Cardiac muscle cell (in vitro differentiated cells and primary cell): ENCODE data around the gene DNAJC17. TPM values are rescaled to one million over a fixed set of nuclear protein-coding genes. Genes with fewer than 3 reads are reported as not detected.

Source experiments
- DNase-seq, 2 donors: peaks; one replicate each; pipeline versions ENCODE4 v3.0.0 to v3.0.0-alpha.2; 2010 to 2017; ENCODE audit warnings: low read depth in 1 of 2, low spot score in 1 of 2
- H3K27ac ChIP-seq: fragments of 200-600 bp; sonication (generic); 2 replicates; pipeline ENCODE4 v1.5.1; 2016
- H3K27me3 ChIP-seq: fragments of 200-600 bp; sonication (generic); 2 replicates; pipeline ENCODE4 v1.6.0; 2016; ENCODE audit warnings: control low read depth
- H3K36me3 ChIP-seq: fragments of 200-600 bp; sonication (generic); 2 replicates; pipeline ENCODE4 v1.5.1; 2016; ENCODE audit warnings: control low read depth
- H3K4me1 ChIP-seq: fragments of 200-600 bp; sonication (generic); 2 replicates; pipeline ENCODE4 v1.8.1; 2017; ENCODE audit warnings: low read depth, mild to moderate bottlenecking, mixed run types
- H3K4me3 ChIP-seq: fragments of 200-600 bp; sonication (generic); 2 replicates; pipeline ENCODE4 v1.5.1; 2016; ENCODE audit warnings: mild to moderate bottlenecking
- H3K9me3 ChIP-seq: fragments of 200-600 bp; sonication (generic); 2 replicates; pipeline ENCODE4 v1.5.1; 2017; ENCODE audit warnings: low read depth, mild to moderate bottlenecking, control low read depth
- polyA plus RNA-seq: library from polyadenylated mRNA; unstranded; fragments of >200 nt; fragmentation: Nextera tagmentation; extraction: Ambion mirVana; gene quantifications from 2 replicates; pipeline ENCODE4 v1.2.1, GENCODE V29; 2016
- total RNA-seq: library from RNA; depleted of rRNA; stranded (reverse); fragments of >200 nt; gene quantifications from 2 replicates; pipeline ENCODE4 v1.2.3, GENCODE V29; 2016
- TF ChIP-seq, protein P1 (sequence below): IDR thresholded peaks from 2 replicates; pipeline ENCODE4 v1.5.1; 2012; ENCODE audit warnings: low read depth, mild to moderate bottlenecking, low read length

DNAJC17 gene
- total and polyA plus RNA-seq, 2 experiments from 2014 or later = 57.2 to 58.2 TPM

DNA sequence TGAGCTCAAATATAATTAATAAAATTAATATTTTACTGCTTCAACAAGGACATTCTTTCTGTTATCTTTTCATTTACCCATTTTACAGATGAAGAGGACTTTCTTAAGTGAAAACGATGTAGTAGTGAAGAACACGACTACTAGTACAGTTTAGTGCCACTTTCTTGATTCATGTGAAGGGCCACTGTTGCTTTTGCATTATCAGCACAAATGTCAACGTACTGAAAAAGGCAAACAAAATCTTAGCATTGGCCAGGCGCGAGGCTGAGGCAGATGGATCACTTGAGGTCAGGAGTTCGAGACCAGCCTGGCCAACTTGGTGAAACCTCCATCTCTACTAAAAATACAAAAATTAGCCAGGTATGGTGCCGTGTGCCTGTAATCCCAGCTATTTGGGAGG is 11.8 kb upstream of the DNAJC17 start:
- DNase-seq = no peak
- no peak overlapping the region for H3K4me3 ChIP-seq
- no peaks in the 10 kb centered on the region for H3K27me3 ChIP-seq

DNA sequence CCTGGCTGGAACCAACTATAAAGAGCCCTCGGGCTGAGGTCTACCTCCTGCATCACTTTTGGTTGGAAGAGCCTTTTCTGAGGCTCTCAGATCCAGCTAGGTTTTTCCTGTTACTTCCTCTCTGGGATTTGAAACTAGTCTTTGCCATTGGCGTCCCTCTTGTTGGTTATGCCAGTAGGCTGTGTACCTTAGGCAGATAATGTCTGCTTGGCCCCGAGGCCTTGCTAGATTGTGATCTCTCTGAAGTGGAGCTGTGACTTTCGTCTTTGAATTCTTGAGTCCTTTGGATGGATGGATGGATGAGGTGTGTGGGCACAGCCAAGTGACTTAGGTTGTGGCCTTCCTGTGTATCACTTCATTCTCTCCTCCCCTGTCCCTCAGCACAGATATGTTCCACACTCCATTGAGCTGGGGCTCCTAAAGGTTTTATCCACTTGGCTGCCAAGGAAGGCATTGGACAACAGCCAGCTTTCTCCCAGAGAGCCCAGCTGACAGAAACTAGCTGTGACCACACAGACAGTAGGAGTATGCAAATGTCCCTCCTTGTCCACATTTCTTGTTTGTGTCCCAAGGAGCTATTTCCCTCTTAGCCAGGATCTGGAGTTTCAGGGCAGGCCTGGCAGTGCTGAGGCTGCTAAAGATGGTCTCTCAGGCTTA is 7.9 kb upstream of the DNAJC17 start:
- no peak overlapping the region for H3K4me3 ChIP-seq
- H3K27ac ChIP-seq = no peak overlapping the region
- H3K27me3 ChIP-seq = no peaks in the 10 kb centered on the region
- DNase-seq = peak; percentile 47 to 75
- no peaks in the 10 kb centered on the region for H3K4me1 ChIP-seq
- no peaks in the 10 kb centered on the region for H3K9me3 ChIP-seq
- no peaks in the 10 kb centered on the region for H3K36me3 ChIP-seq
- TF ChIP-seq, protein P1, sequence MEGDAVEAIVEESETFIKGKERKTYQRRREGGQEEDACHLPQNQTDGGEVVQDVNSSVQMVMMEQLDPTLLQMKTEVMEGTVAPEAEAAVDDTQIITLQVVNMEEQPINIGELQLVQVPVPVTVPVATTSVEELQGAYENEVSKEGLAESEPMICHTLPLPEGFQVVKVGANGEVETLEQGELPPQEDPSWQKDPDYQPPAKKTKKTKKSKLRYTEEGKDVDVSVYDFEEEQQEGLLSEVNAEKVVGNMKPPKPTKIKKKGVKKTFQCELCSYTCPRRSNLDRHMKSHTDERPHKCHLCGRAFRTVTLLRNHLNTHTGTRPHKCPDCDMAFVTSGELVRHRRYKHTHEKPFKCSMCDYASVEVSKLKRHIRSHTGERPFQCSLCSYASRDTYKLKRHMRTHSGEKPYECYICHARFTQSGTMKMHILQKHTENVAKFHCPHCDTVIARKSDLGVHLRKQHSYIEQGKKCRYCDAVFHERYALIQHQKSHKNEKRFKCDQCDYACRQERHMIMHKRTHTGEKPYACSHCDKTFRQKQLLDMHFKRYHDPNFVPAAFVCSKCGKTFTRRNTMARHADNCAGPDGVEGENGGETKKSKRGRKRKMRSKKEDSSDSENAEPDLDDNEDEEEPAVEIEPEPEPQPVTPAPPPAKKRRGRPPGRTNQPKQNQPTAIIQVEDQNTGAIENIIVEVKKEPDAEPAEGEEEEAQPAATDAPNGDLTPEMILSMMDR = no peak

More for the DNA sequence above, 11.8 kb upstream of the DNAJC17 start:
- H3K36me3 ChIP-seq = no peaks in the 10 kb centered on the region
- peaks cover 1% of the 10 kb centered on the region for H3K4me1 ChIP-seq
- H3K27ac ChIP-seq = no peak overlapping the region
- H3K9me3 ChIP-seq = no peaks in the 10 kb centered on the region
- TF ChIP-seq, protein P1 = no peak

DNA sequence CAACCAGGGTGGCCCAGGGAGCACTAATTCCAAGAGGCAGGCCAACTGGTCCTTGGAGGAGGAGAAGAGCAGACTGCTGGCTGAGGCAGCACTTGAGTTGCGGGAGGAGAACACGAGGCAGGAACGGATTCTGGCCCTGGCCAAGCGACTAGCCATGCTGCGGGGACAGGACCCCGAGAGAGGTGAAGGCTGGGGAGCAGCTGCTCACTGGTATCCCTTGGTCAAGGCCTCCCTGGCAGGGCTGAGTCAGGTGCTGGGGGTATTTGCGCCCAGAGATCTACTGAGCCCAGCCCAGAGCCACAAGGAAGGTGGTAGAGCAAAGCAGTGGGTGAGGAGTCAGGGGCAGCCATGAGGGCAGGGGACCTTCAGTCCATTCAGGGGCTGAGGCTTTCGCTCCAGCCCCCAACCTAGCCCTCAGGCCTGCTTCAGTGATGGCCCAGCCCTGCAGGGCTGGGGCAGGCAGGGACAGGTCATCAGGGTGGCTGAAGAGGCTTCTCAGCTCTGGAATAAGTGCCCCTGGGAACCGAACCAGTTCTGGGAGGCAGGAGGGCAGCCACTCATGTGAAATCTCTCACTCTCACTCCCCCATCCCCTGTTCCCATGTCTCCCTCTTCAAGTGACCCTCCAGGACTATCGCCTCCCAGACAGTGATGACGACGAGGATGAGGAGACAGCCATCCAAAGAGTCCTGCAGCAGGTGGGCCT is 5.6 kb upstream of the DNAJC17 start:
- no peak overlapping the region for H3K4me3 ChIP-seq
- H3K36me3 ChIP-seq = no peaks in the 10 kb centered on the region
- no peak overlapping the region for H3K27ac ChIP-seq
- no peaks in the 10 kb centered on the region for H3K9me3 ChIP-seq
- TF ChIP-seq, protein P1 = no peak
- H3K27me3 ChIP-seq = no peaks in the 10 kb centered on the region
- DNase-seq = no peak
- H3K4me1 ChIP-seq = no peaks in the 10 kb centered on the region

DNA sequence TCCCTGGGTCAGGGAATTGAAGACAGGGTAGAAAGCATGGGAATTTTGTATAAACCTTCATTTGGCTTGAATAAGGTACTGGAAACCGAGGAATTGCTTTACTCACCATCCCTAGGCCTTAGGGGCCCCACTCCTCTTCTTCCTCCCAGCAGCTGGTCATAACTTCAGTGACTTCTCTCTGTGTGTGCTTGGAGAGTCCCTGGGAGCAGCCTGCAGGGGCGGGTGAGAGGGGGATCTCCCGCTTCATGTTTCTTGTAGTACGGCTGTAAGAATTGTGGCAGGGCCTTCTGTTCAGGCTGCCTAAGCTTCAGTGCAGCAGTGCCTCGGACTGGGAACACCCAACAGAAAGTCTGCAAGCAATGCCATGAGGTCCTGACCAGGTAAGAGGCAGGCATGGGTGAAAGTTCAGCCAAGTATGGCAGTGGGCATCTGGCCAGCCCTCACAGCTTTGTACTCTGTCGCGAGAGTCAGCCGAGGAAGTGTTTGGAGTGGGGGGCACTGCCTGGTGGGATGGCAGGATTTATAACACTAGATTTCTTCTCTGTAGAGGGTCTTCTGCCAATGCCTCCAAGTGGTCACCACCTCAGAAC is 1.7 kb upstream of the DNAJC17 start:
- Histone ChIP-seq H3K36me3 (no peaks in the 10 kb centered on the region), H3K27me3 (no peaks in the 10 kb centered on the region), H3K4me1 (peaks cover 5% of the 10 kb centered on the region), H3K27ac (no peak overlapping the region), H3K4me3 (no peak overlapping the region), H3K9me3 (no peaks in the 10 kb centered on the region)
- TF ChIP-seq, protein P1 = no peak
- no peak for DNase-seq

DNA sequence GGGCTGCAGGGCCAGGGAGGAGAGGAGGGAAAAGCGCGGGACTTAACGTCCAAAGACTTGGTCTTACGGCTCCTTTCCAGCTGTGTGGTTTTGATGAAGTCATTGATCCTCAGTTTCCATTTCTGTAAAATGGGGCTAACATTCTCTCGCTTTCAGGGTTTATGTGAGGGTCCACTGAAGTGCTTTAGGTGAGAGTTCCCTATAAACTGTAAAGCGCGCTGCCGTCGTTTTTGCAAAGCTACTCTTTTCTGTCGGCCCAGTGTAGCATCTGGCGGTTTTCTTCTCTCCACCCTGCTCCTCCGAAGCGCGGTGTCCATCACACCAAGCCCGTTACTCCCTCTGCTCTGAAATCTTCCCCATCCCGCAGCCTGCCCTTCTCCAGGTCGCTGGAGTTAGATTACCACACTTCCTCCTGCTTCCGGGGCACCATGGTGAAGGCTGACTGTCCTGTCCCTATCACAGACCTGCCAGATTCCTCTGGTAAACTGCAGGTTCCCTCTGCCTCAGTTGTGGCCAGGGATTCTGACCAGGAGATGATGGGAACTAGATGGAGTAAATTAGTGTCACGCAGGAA is 702 bp upstream of the DNAJC17 start:
- H3K9me3 ChIP-seq = no peaks in the 10 kb centered on the region
- peak overlapping the region; percentile 73 for H3K4me3 ChIP-seq
- DNase-seq = no peak
- TF ChIP-seq, protein P1 = no peak
- no peaks in the 10 kb centered on the region for H3K27me3 ChIP-seq
- H3K36me3 ChIP-seq = no peaks in the 10 kb centered on the region
- H3K4me1 ChIP-seq = peaks cover 5% of the 10 kb centered on the region
- no peak overlapping the region for H3K27ac ChIP-seq
